Prostate gland (tissue), 2 donors: Measurements from ENCODE around the gene CHCHD6. TPM values are rescaled to one million over a fixed set of nuclear protein-coding genes. Genes with fewer than 3 reads are reported as not detected.
A peak's percentile ranks its signal among the peaks of the same experiment; 100 is the strongest.

Experiments used
- DNase-seq: peaks from one replicate; pipeline ENCODE4 v3.0.0-alpha.2; 2019; ENCODE audit warnings: low spot score
- H3K27ac ChIP-seq, 2 donors: fragments of 200-600 bp; sonication (generic); 2 replicates each; pipeline ENCODE4 v1.5.1; 2017 to 2019
- H3K27me3 ChIP-seq: fragments of 200-600 bp; sonication (generic); replicated peaks from 2 replicates; pipeline ENCODE4 v1.5.1; 2019; ENCODE audit not compliant: insufficient read depth
- H3K36me3 ChIP-seq, 2 donors: fragments of 200-600 bp; sonication (generic); 1 replicate in 1 of 2; 2 replicates in 1 of 2; pipeline versions ENCODE4 v1.5.1 to v1.8.1; 2017 to 2019
- H3K4me1 ChIP-seq: fragments of 200-600 bp; sonication (generic); replicated peaks from 2 replicates; pipeline ENCODE4 v1.5.1; 2019
- H3K4me3 ChIP-seq, 2 donors: fragments of 200-600 bp; sonication (generic); 2 replicates each; pipeline ENCODE4 v1.5.1; 2017 to 2019
- H3K9me3 ChIP-seq: fragments of 200-600 bp; sonication (generic); 2 replicates; pipeline ENCODE4 v1.5.1; 2017
- POLR2A ChIP-seq: fragments of 450-650 bp; IDR thresholded peaks from one replicate; pipeline ENCODE4 v1.6.1; 2016; ENCODE audit warnings: antibody characterized with exemption, mild to moderate bottlenecking
- POLR2AphosphoS5 ChIP-seq: sonication (generic); formaldehyde crosslinking; IDR thresholded peaks from one replicate; pipeline ENCODE4 v1.6.1; 2017; ENCODE audit warnings: antibody characterized with exemption
- WGBS: methylation state at CpG from one replicate; pipeline ENCODE4 v1.1.5; 2018; 5-methylcytosine and 5-hydroxymethylcytosine counted together
- intact Hi-C: fragments of 100-400 bp; cut with DNase I; formaldehyde crosslinking; loops from one replicate; pipeline ENCODE4 v1.14.2; 2022
- total RNA-seq, 2 donors: library from RNA; depleted of rRNA; stranded (reverse); fragments of >200 nt; gene quantifications; one replicate each; pipeline ENCODE4 v1.1.0, GENCODE V29; 2016
- TF ChIP-seq, protein P1 (sequence below), 4 experiments: fragments of 200-600 bp in 2 of 4; fragments of 450-650 bp in 2 of 4; sonication (generic) in 2 of 4; IDR thresholded peaks; 1 replicate in 3 of 4; 2 replicates in 1 of 4; pipeline ENCODE4 v1.5.1; 2016 to 2019; ENCODE audit warnings: antibody characterized with exemption in 4 of 4, mild to moderate bottlenecking in 2 of 4, moderate library complexity in 2 of 4

CHCHD6 gene
- total RNA-seq, 2 donors from 2014 or later = 13.9 to 34.4 TPM

DNA sequence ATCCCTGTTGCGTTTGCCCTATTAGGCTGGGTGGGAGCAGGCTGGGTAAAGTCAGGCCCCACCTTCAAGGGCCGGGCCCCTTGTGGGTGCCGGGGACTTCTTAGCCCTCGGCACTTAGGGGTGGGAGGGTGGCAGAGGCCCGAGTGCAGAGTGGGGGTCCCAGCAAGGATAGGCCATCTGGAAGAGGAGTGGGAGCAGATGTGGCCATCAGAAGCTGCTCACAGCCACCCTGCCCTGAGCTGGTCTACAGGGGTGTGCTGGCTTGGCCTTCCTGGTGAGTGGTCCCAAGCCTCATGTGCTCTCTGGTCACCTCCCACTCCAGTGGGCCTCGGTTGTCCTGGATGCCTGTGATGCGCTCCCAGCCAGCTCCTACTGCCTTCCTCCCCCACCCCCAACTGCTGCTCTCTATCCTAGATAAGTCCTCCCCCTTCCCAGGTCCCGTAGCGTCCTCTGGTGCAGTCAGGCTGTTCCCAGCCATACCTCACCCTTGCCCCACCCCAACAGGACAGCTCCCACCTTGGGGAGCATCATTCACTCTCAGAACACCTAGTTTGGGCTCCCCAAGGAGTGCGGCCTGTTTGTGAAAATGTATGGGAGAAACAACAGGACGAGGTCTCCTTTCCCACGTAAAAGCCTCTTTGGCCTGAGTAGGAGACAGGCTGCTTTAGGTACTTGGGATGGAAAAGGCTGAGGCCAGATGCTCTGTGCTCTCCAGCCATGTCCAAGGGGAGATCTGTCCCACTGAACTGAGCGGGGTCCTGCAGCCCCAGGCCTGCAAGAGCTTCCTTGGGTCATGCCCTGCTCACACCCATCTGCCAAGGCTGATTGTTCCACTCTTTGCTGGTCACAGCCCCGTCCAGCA is 254.0 kb downstream of the CHCHD6 start:
- no peaks in the 10 kb centered on the region for H3K9me3 ChIP-seq

GRCh38 chr3:126958638-126959085 is 254.6 kb downstream of the CHCHD6 start:
- intact Hi-C loops = no loop called here
- DNase-seq = no peak

More for the DNA sequence above, 254.0 kb downstream of the CHCHD6 start:
- TF ChIP-seq, protein P1, sequence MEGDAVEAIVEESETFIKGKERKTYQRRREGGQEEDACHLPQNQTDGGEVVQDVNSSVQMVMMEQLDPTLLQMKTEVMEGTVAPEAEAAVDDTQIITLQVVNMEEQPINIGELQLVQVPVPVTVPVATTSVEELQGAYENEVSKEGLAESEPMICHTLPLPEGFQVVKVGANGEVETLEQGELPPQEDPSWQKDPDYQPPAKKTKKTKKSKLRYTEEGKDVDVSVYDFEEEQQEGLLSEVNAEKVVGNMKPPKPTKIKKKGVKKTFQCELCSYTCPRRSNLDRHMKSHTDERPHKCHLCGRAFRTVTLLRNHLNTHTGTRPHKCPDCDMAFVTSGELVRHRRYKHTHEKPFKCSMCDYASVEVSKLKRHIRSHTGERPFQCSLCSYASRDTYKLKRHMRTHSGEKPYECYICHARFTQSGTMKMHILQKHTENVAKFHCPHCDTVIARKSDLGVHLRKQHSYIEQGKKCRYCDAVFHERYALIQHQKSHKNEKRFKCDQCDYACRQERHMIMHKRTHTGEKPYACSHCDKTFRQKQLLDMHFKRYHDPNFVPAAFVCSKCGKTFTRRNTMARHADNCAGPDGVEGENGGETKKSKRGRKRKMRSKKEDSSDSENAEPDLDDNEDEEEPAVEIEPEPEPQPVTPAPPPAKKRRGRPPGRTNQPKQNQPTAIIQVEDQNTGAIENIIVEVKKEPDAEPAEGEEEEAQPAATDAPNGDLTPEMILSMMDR (IDR thresholded peaks at IDR 0.05) = no peak
- TF ChIP-seq POLR2A = no peak
- TF ChIP-seq POLR2AphosphoS5 = no peak
- no peak overlapping the region for H3K4me3 ChIP-seq
- intact Hi-C loops = no loop called here
- WGBS = 92% methylated on average over 11 of the region's 14 CpGs
- H3K4me1 ChIP-seq = peaks cover 4% of the 10 kb centered on the region
- H3K27me3 ChIP-seq = peaks cover 2% of the 10 kb centered on the region
- peak overlapping the region in 1 of 2 donors; percentile 6 for H3K27ac ChIP-seq
- H3K36me3 ChIP-seq = no peaks in the 10 kb centered on the region
- DNase-seq = no peak

DNA sequence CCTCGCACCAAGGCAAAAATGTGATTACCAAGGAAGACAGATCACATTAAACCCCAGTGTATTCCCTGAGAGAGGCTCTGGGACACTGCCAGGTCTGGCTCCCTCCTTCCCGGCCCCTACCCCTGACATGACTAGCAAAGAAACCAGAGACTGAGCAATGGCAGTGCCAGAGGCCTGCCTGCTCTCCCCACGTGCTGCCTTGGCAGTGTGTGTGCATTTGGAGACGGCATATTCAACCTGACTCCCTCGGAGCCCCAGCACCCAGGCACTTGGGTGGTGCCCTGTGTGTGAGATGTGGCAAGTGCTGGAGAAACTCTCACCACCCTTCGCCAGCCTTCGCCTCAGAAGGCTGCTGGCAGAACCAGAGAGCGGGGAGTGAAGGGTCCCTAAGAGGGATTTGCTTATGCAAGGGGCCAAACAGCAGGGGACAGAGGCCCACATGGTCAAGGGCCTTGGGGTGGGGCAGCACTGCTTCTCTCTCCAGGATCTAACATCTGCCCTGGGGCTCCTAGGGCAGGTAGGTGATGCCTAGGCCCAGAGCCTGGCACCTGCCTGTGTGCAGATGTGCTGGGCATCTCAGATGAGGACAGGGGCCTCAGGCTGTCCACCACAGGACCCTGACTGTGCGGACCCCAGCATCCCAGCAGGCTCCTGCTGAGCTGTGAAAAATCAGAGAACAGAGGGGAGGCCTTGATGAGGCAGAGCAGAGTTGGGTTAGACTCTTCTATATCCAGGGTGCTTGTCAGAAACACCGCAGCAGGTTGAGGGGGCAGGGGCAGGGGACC is 255.3 kb downstream of the CHCHD6 start:
- peaks cover 4% of the 10 kb centered on the region for H3K4me1 ChIP-seq
- intact Hi-C loops = no loop called here
- no peak overlapping the region for H3K4me3 ChIP-seq
- no peak overlapping the region for H3K27ac ChIP-seq
- DNase-seq = no peak
- WGBS = 83% methylated on average over 10 of the region's 10 CpGs
- TF ChIP-seq POLR2A = no peak
- TF ChIP-seq POLR2AphosphoS5 = no peak
- TF ChIP-seq, protein P1 (IDR thresholded peaks at IDR 0.05) = no peak
- H3K9me3 ChIP-seq = no peaks in the 10 kb centered on the region
- peaks cover 2% of the 10 kb centered on the region for H3K27me3 ChIP-seq
- no peaks in the 10 kb centered on the region for H3K36me3 ChIP-seq

More at GRCh38 chr3:126958638-126959085, 254.6 kb downstream of the CHCHD6 start:
- H3K27ac ChIP-seq = no peak overlapping the region
- H3K9me3 ChIP-seq = no peaks in the 10 kb centered on the region
- 87% methylated on average over 9 of the region's 10 CpGs for WGBS
- H3K36me3 ChIP-seq = no peaks in the 10 kb centered on the region
- TF ChIP-seq, protein P1 (IDR thresholded peaks at IDR 0.05) = no peak
- TF ChIP-seq POLR2A = no peak
- TF ChIP-seq POLR2AphosphoS5 = no peak
- H3K4me3 ChIP-seq = no peak overlapping the region
- H3K4me1 ChIP-seq = peaks cover 4% of the 10 kb centered on the region
- peaks cover 2% of the 10 kb centered on the region for H3K27me3 ChIP-seq

DNA sequence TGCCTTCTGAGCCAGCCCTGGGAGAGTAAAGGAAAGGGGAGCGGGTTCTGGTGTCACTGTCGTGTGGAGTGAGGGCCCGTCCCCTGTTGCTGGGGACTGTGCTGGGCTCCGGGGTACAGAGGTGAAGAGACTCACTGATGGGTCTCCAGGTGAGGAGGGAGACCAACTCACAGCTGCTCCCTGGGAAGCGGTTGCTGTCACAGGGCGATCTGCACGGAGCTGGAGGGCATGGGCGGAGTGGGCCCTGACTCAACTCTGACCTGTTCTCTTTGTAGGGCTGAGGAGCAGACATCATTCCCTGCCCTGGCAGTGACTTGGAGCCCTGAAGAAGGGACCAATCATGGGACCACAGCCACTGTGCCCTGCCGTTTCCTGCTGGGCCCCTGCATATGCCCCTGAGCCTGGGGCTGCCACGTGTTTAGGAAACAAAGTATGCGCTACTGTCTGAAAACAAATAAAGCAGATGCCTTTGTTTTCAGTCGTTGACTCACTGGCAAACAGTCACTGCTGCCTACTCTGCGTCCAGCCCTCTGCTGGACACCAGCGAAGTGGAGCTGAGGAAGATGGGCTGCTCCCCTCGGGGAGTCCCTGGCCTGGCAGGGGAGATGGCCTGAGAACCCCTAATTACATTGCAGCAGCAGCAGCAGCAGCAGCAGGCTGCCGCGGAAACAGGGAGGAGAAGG is 256.0 kb downstream of the CHCHD6 start:
- WGBS = 53% methylated on average over 17 of the region's 17 CpGs
- H3K36me3 ChIP-seq = no peaks in the 10 kb centered on the region
- H3K4me3 ChIP-seq = no peak overlapping the region
- H3K4me1 ChIP-seq = peaks cover 4% of the 10 kb centered on the region
- TF ChIP-seq, protein P1 (IDR thresholded peaks at IDR 0.05) = peak in 2 of 4 experiments; percentile 14 to 37
- no peak for TF ChIP-seq POLR2AphosphoS5
- H3K27ac ChIP-seq = no peak overlapping the region
- peaks cover 2% of the 10 kb centered on the region for H3K27me3 ChIP-seq
- DNase-seq = no peak
- no peaks in the 10 kb centered on the region for H3K9me3 ChIP-seq
- intact Hi-C loops = no loop called here
